GM12878 (cell line): ENCODE measurements around the gene SENP7. TPM values are rescaled to one million over a fixed set of nuclear protein-coding genes. Genes with fewer than 3 reads are reported as not detected.

ENCODE experiments used
- BCL11A ChIP-seq: IDR thresholded peaks from 2 replicates; pipeline ENCODE4 v1.6.1; 2011; ENCODE audit warnings: low read depth, low read length
- BHLHE40 ChIP-seq, 2 experiments: fragments of 450-650 bp in 1 of 2; IDR thresholded peaks; 2 replicates each; pipeline ENCODE4 v1.6.1; 2011 to 2017; ENCODE audit warnings: low read depth in 2 of 2, borderline replicate concordance in 1 of 2, improper control_type of control experiment in 1 of 2, low read length in 1 of 2, mild to moderate bottlenecking in 1 of 2
- CREB1 ChIP-seq: IDR thresholded peaks from 2 replicates; pipeline ENCODE4 v1.6.1; 2012; ENCODE audit warnings: low read depth, mild to moderate bottlenecking, inconsistent platforms
- GABPA ChIP-seq: IDR thresholded peaks from 2 replicates; pipeline ENCODE4 v1.6.1; 2014; ENCODE audit warnings: antibody characterized with exemption, low read depth, mild to moderate bottlenecking, inconsistent platforms
- HSF1 ChIP-seq: fragments of 150-350 bp; IDR thresholded peaks from 2 replicates; pipeline ENCODE4 v1.6.1; 2014; ENCODE audit warnings: mild to moderate bottlenecking, low read depth, low read length
- IRF5 ChIP-seq: fragments of 450-650 bp; IDR thresholded peaks from 2 replicates; pipeline ENCODE4 v1.6.1; 2017; ENCODE audit warnings: borderline replicate concordance
- MEF2B ChIP-seq: fragments of 450-650 bp; IDR thresholded peaks from 2 replicates; pipeline ENCODE4 v1.6.1; 2018; ENCODE audit warnings: mild to moderate bottlenecking, moderate library complexity; ENCODE audit not compliant: partially characterized antibody, poor library complexity, severe bottlenecking
- NFXL1 ChIP-seq: fragments of 450-650 bp; IDR thresholded peaks from 2 replicates; pipeline ENCODE4 v1.6.1; 2017; ENCODE audit warnings: antibody characterized with exemption, mild to moderate bottlenecking, borderline replicate concordance
- NKRF ChIP-seq: fragments of 450-650 bp; conservative IDR thresholded peaks from 2 replicates; pipeline ENCODE4 v1.6.1; 2017; ENCODE audit warnings: mild to moderate bottlenecking, moderate library complexity
- NR2F1 ChIP-seq: fragments of 450-650 bp; conservative IDR thresholded peaks from 2 replicates; pipeline ENCODE4 v1.6.1; 2017; ENCODE audit warnings: mild to moderate bottlenecking
- PAX5 ChIP-seq: IDR thresholded peaks from 2 replicates; pipeline ENCODE4 v1.6.1; 2011; ENCODE audit warnings: low read depth, low read length, borderline replicate concordance
- PKNOX1 ChIP-seq: fragments of 450-650 bp; IDR thresholded peaks from 2 replicates; pipeline ENCODE4 v1.6.1; 2016; ENCODE audit warnings: mild to moderate bottlenecking
- RBBP5 ChIP-seq: fragments of 200-600 bp; sonication (generic); conservative IDR thresholded peaks from 2 replicates; pipeline ENCODE4 v1.6.1; 2016
- RUNX3 ChIP-seq: IDR thresholded peaks from 2 replicates; pipeline ENCODE4 v1.6.1; 2012; ENCODE audit warnings: low read length, inconsistent platforms
- SIX5 ChIP-seq: IDR thresholded peaks from 2 replicates; pipeline ENCODE4 v1.6.1; 2011; ENCODE audit warnings: mild to moderate bottlenecking, low read depth, low read length, moderate library complexity; ENCODE audit not compliant: severe bottlenecking
- ZBTB40 ChIP-seq: fragments of 450-650 bp; IDR thresholded peaks from 2 replicates; pipeline ENCODE4 v1.6.1; 2016; ENCODE audit warnings: mild to moderate bottlenecking, moderate library complexity, borderline replicate concordance
- polyA plus RNA-seq, 11 experiments: library from polyadenylated mRNA; depleted of rRNA in 4 of 11; unstranded in 6 of 11; stranded (reverse) in 5 of 11; fragments of >200 nt; fragmentation: Nextera tagmentation in 4 of 11; fragmentation: Illumina TruSeq in 1 of 11; extraction: Ambion mirVana in 4 of 11; extraction: Trizol in 1 of 11; gene quantifications; 1 replicate in 1 of 11; 2 replicates in 10 of 11; pipeline versions ENCODE4 v1.2.1 to v1.2.3, GENCODE V29; 2011 to 2016; ENCODE audit warnings: inconsistent platforms in 2 of 11, missing spikeins in 2 of 11, low read depth in 1 of 11
- total RNA-seq, 4 experiments: library from RNA; depleted of rRNA in 3 of 4; stranded (reverse); fragments of >200 nt in 3 of 4; fragmentation: Illumina TruSeq in 1 of 4; extraction: Trizol in 1 of 4; gene quantifications; 2 replicates each; pipeline versions ENCODE4 v1.2.1 to v1.2.3, GENCODE V29; 2013 to 2021

SENP7 gene
- total and polyA plus RNA-seq, 10 of the 15 experiments (the other 5 are each of a cell fraction or from before 2014, with no cell fraction given): 2.6 to 14.7 (median 8.3) TPM

- TF ChIP-seq PAX5 (no peak), SIX5 (peak; percentile 37), NFXL1 (no peak), GABPA (peak; percentile 99), RBBP5 (no peak), CREB1 (peak; percentile 99), NR2F1 (0 out of 2 replicates have a peak, but pooled peaks have one; percentile 30), BHLHE40 (IDR thresholded peaks at IDR 0.05; ENCODE audit: borderline replicate concordance in 1 of 2, low read depth in 2 of 2, low read length in 1 of 2) (peak; percentile 38 to 49; a peak in 1 of 4 replicates), MEF2B (no peak), PKNOX1 (peak; percentile 82), NKRF (peak; percentile 67; the same call in 1 of the 2 replicates), BCL11A (no peak), ZBTB40 (peak; percentile 97), RUNX3 (peak; percentile 58), HSF1 (no peak), IRF5 (no peak)
Observed at GRCh38 chr3:101561630-101562328, 48.8 kb upstream of the SENP7 start, which contains the start of gene TRMT10C (continued).
